Activated CD4-positive, alpha-beta T cell treated with anti-CD3 and anti-CD28 coated beads, Interleukin-2, amount 10 ng/mL, durations not matched to agents 7 days and 5 days (primary cell): Measurements from ENCODE around the gene CARD16. TPM values are rescaled to one million over a fixed set of nuclear protein-coding genes. Genes with fewer than 3 reads are reported as not detected.
"Not testable (repeated sequence)": the region's sequence is repeated elsewhere in the genome, so short reads cannot be mapped to it uniquely, and the experiment has no call there.

Source experiments
- CTCF ChIA-PET: fragments of 350-600 bp; sonication (Branson Sonifier 250); formaldehyde crosslinking; loops from one replicate; lab custom pipeline; 2021; ENCODE audit warnings: antibody characterized with exemption; lab: Charles Lee
- POLR2A ChIA-PET: fragments of 350-600 bp; sonication (Branson Sonifier 250); formaldehyde crosslinking; loops from one replicate; lab custom pipeline; 2021; ENCODE audit warnings: antibody characterized with exemption; lab: Charles Lee
- DNase-seq: peaks from one replicate; pipeline ENCODE4 v3.0.0-alpha.2; 2020
- H3K27ac Mint-ChIP-seq: one replicate; pipeline ENCODE4 v1.8.0; 2021; ENCODE audit warnings: mild to moderate bottlenecking, moderate library complexity, mixed read lengths
- H3K27me3 Mint-ChIP-seq: one replicate; pipeline ENCODE4 v1.8.0; 2021; ENCODE audit warnings: mixed read lengths
- H3K36me3 Mint-ChIP-seq: one replicate; pipeline ENCODE4 v1.8.0; 2021; ENCODE audit warnings: low read depth, mixed read lengths
- H3K4me1 Mint-ChIP-seq: one replicate; pipeline ENCODE4 v1.8.0; 2021; ENCODE audit warnings: mixed read lengths
- H3K4me3 Mint-ChIP-seq: one replicate; pipeline ENCODE4 v1.8.0; 2021; ENCODE audit warnings: mild to moderate bottlenecking, moderate library complexity, mixed read lengths
- H3K9me3 Mint-ChIP-seq: one replicate; pipeline ENCODE4 v1.8.0; 2021; ENCODE audit warnings: mixed read lengths
- total RNA-seq, 2 experiments: library from RNA; stranded (reverse); gene quantifications; one replicate each; pipeline ENCODE4 v1.2.3, GENCODE V29; 2021

Gene CARD16
- total RNA-seq, 2 experiments from 2014 or later = 92.5 to 98.8 TPM

DNA sequence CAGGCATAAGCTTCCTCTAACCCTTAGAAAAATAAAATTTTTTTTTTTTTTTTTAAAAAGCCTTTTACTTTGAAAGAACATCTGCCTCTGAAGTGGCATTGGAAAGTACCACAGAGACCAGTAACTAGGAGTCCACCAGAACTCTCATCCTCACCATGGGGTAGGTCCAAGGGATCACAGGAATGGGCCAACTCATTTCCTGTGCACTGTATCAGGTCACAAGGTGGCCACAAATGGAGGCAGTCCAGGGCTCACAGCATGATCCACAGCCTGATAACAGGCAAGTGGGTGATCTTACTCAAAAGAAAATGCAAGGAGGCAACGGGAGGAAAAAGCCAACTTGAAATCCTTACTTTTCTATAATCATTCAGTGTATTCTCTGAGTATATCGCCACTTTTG lies 24.6 kb upstream of the CARD16 start:
- H3K9me3 Mint-ChIP-seq, H3K27ac Mint-ChIP-seq, H3K27me3 Mint-ChIP-seq, CTCF ChIA-PET, POLR2A ChIA-PET, DNase-seq: not testable (repeated sequence)
- Mint-ChIP-seq H3K4me3 (peak overlapping the region; percentile 76), H3K4me1 (peaks cover 22% of the 10 kb centered on the region), H3K36me3 (peaks cover 13% of the 10 kb centered on the region)

DNA sequence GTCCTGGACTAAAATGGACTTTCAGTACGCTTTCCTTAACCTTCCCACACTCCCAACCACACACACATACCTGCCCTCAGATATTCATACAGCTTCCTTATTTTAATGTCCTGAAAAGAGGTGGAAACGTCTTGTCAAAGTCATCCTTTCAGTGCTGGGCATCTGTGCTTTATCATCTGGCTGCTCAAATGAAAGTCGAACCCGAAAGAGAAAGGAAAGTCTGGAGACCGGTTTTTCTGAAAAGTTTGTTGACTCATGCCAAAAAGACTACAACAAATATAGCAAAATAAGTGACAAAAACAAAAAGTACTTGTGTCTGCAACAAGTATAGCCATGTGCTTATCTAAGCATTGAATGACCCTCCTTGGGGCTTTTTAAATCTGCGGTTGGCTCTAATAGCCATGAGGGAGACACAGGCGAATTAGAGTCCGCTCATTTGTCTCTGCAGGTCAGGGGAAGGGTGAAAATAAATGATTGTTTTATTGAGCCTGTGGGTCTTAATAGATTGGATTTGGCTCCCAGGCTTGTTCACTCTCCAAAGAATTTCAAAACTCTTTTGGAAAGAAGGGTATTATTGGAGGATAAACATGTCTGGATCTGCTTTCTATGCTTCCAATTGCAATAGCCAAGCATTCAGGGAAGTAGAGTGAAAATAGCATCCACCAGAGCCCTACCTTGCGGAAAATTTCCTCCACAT lies 18.3 kb upstream of the CARD16 start:
- H3K4me3 Mint-ChIP-seq, POLR2A ChIA-PET, CTCF ChIA-PET, DNase-seq, H3K36me3 Mint-ChIP-seq, H3K9me3 Mint-ChIP-seq, H3K27ac Mint-ChIP-seq, H3K4me1 Mint-ChIP-seq: not testable (repeated sequence)
- H3K27me3 Mint-ChIP-seq = peaks cover 11% of the 10 kb centered on the region

DNA sequence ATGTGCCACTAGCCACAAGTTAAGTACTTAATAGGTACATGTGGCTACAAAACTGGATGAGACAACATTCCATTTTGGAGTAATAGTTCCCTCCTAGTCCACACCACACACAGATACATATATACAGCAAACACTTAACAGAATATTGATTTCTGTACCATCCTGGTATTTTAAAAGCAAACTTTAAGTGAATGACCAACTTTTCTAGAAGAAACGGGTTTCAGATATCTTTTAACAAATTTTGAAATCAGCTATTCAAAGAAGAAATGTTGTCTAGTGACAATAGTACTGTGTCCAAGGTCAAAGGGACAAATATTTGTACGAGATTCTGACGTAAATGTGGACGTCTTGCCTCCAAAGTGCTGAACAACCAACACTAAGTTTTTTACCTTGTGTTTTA lies 12.3 kb upstream of the CARD16 start:
- peaks cover 5% of the 10 kb centered on the region for H3K27me3 Mint-ChIP-seq
- H3K4me3 Mint-ChIP-seq = no peak overlapping the region
- DNase-seq = no peak
- ChIA-PET CTCF (no interaction called here), POLR2A (no interaction called here)
- H3K27ac Mint-ChIP-seq = no peak overlapping the region
- no peaks in the 10 kb centered on the region for H3K9me3 Mint-ChIP-seq
- H3K36me3 Mint-ChIP-seq = peaks cover 1% of the 10 kb centered on the region
- H3K4me1 Mint-ChIP-seq = no peaks in the 10 kb centered on the region

DNA sequence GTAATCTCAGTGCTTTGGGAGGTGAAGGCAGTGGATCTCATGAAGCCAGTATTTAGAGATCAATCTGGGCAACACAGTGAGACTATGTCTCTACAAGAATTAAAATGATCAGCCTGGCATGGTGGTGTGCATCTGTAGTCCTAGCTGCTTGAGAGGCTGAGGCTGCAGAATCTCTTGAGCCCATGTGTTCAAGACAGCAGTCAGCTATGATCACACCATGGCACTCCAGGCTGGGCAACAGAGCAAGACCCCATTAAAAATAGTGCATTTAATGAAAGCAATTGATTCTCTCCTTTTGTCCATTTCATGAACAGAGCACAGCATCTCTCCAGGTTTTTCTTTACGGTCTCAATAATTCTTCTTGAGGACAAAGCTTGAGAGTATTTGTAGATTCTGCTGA lies 11.3 kb upstream of the CARD16 start:
- Mint-ChIP-seq H3K36me3 (peaks cover 1% of the 10 kb centered on the region), H3K27ac (no peak overlapping the region), H3K9me3 (no peaks in the 10 kb centered on the region), H3K27me3 (peaks cover 3% of the 10 kb centered on the region), H3K4me3 (no peak overlapping the region), H3K4me1 (no peaks in the 10 kb centered on the region)
- DNase-seq = no peak
- CTCF ChIA-PET = no interaction called here
- POLR2A ChIA-PET = no interaction called here

DNA sequence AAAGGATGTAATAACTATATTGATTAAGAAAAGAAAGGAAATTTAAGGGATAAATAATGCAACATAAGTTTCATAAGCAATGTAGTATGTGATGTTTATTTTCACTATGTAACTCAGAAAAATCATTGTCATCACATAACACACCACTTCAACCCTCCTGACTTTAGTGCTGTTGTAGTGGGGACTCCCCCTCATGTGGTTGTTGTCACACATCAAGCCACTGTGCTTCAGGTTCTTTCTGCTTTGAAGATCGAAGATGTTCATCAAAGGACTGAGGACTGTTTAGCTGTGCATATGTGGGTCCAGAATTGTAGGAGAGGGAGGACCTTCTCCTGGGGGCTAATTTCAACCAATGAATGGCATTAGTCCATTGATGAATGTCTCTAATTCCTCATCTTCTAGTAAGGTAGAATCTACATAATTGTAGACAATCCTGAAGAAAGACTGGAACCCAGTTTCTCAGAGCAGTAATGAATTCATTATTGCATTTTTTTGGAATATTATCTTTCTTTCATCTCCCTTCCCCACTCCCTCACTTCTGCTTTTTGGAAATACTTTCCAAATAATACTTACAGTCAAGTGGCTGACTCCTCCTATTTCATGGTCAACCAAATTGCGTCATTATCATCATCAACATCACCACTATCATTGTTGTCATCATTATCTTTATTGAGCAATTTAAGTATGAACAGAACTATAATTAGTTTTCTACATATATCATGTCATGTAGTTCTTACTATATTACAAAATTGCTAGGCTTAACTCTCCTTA lies 9.8 kb upstream of the CARD16 start:
- CTCF ChIA-PET = interaction anchor here (0.6 to 0.7 kb wide), 2 partner anchors 524 to 550 kb away, joined by 3 to 6 read pairs; no protein-coding TSS in a partner anchor
- Mint-ChIP-seq H3K4me3 (no peak overlapping the region), H3K9me3 (no peaks in the 10 kb centered on the region), H3K36me3 (no peaks in the 10 kb centered on the region), H3K4me1 (no peaks in the 10 kb centered on the region), H3K27ac (no peak overlapping the region), H3K27me3 (no peaks in the 10 kb centered on the region)
- no peak for DNase-seq
- POLR2A ChIA-PET = no interaction called here

DNA sequence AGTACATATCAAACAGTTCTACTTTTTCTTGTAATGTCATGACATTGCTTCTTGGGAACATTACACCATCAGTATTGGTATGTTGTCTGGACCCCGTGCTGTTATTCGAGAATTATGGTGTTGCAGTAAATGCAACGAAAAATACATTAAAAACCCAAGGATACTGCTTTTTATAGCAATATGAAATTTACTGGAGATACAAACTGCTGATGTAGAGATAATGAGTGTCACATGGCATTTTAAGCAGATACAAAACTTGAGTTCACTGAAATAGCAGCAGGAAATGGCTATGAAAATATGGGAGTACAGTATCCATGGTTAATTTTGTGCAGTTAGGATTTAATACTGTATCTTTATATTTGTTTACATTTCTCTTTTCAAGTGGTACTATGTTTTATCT lies 7.4 kb upstream of the CARD16 start:
- ChIA-PET CTCF (no interaction called here), POLR2A (no interaction called here)
- Mint-ChIP-seq H3K9me3 (peaks cover under 1% of the 10 kb centered on the region), H3K27ac (no peak overlapping the region), H3K4me3 (no peak overlapping the region), H3K36me3 (no peaks in the 10 kb centered on the region), H3K27me3 (no peaks in the 10 kb centered on the region), H3K4me1 (no peaks in the 10 kb centered on the region)
- no peak for DNase-seq

DNA sequence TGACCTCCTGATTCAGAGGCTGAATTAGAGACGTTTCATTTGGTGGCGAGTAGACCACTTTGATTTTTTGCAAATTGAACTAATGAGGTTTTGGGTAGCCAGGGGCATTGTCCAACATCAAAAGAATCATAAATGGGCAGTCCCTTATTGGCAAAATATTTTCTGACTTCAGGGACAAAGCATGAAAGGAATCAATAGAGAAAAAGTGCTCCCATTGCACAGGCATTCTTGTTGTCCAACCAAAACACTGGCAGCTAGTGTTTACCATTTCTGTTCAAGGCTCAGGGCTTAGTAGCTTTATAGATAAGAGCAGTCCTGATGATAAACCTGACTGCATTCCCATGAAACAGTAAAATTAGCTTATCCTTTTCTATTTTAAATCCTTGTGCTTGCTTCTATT lies 6.4 kb upstream of the CARD16 start:
- H3K9me3 Mint-ChIP-seq = peaks cover 2% of the 10 kb centered on the region
- H3K27ac Mint-ChIP-seq = no peak overlapping the region
- no peak for DNase-seq
- CTCF ChIA-PET = no interaction called here
- no peak overlapping the region for H3K4me3 Mint-ChIP-seq
- H3K36me3 Mint-ChIP-seq = no peaks in the 10 kb centered on the region
- H3K27me3 Mint-ChIP-seq = no peaks in the 10 kb centered on the region
- peaks cover 5% of the 10 kb centered on the region for H3K4me1 Mint-ChIP-seq
- POLR2A ChIA-PET = no interaction called here

DNA sequence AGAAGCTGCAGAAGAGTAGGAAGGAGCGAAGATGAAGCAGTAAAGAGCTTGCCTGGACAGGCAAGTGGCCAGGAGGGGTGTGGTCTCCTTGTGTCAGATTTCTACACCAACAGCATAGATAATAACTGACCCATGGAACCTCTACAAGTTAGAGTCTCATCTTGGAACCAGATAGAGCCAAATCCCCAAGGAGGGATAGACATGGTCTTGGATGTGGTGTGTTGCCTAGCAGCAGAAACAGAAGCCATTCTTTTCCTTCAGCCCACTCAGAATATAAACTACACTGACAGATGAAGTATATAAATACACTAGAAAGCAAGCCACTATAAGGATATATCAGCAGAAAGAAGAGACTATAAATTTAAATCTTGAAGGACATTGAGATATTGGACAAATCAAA lies 4.3 kb upstream of the CARD16 start:
- no peak overlapping the region for H3K27ac Mint-ChIP-seq
- H3K4me3 Mint-ChIP-seq = no peak overlapping the region
- no peaks in the 10 kb centered on the region for H3K27me3 Mint-ChIP-seq
- CTCF ChIA-PET = interaction anchor here (0.7 kb wide), 2 partner anchors 271 to 438 kb away, joined by 3 read pairs; no protein-coding TSS in a partner anchor
- POLR2A ChIA-PET = no interaction called here
- H3K9me3 Mint-ChIP-seq = peaks cover 2% of the 10 kb centered on the region
- peaks cover 4% of the 10 kb centered on the region for H3K36me3 Mint-ChIP-seq
- peaks cover 15% of the 10 kb centered on the region for H3K4me1 Mint-ChIP-seq
- DNase-seq = no peak

DNA sequence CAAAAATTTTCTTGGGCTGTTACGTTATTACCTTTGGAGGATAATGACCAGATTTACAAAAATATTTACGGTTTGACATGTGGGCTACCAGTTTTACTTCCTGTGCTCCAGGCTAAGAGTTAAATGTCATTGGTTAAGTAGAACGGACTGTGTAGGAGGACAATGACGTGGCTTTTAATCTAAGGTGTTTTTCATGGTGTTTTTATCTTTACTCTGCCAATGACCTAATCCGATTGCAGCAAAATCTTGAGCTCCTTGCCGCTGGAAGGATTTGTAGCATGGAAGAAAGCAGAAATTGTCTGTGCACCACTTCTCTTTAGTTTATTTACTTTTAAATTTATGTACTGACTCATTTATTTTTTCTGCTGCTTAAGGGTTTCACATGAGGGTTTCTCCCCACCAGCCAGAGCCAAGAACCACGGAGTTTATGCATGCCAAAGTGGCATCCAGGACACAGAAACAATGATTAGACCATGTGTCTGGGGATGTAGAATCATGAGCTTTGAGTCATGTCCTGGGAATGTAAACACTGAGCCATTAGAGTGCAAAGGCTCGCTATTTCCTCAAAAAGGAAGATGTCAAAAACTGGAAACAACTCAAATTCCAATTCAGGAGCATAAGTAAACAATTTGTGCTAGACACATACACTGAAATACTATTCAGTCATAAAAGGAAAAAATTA lies 1.9 kb upstream of the CARD16 start:
- no peak for DNase-seq
- ChIA-PET POLR2A (no interaction called here), CTCF (no interaction called here)
- Mint-ChIP-seq H3K36me3 (peaks cover 25% of the 10 kb centered on the region), H3K27ac (no peak overlapping the region), H3K27me3 (no peaks in the 10 kb centered on the region), H3K9me3 (peaks cover 2% of the 10 kb centered on the region), H3K4me3 (no peak overlapping the region), H3K4me1 (peaks cover 36% of the 10 kb centered on the region)

DNA sequence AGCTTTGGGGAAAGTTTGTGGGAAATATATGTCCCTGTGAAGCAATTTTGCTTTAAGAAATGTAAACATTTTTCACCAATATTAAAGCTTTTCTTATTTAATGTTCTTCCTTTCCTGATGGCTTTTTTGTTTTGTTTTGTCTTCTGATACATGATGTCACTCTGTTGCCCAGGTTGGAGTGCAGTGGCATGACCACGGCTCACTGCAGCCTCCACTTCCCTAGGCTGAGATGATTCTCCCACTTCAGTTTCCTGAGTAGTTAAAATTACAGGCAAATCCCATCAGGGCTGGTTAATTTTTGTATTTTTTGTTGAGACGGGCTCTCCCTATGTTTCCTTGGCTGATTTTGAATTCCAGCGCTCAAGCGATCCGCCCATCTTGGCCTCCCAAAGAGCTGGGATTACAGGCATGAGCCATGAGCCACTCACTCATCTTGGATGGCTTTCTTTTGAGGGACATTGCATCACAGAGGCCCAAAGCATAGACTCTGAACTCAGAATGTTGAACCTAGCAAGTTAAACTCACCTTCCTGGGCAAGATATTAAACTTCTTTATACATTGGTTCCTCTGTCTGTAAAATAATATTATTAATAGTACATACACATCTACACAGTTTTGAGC lies 651 bp upstream of the CARD16 start:
- Mint-ChIP-seq H3K4me3 (peak overlapping the region; percentile 87), H3K4me1 (peaks cover 42% of the 10 kb centered on the region), H3K27ac (peak overlapping the region; percentile 77), H3K27me3 (no peaks in the 10 kb centered on the region), H3K9me3 (peaks cover 5% of the 10 kb centered on the region), H3K36me3 (peaks cover 36% of the 10 kb centered on the region)
- ChIA-PET POLR2A (no interaction called here), CTCF (no interaction called here)
- no peak for DNase-seq

DNA sequence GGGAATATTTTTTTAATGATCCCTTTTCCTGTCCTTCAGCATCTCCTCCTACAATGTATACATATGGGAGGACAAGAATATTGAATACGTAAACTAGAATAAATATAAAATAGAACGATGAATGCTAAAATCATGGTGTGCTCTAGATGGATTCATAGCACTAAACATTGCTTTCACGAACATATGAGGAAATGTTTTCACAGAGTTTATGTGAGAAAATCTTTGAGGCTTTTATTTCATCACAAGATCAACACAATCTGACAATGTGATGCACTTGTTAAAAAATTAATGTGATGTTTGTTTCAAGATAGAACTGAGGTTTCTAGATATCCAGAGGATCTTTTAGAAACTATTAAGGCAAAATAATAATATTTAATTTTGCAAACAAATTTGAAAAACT lies 3.0 kb downstream of the CARD16 start:
- Mint-ChIP-seq H3K4me1 (peaks cover 49% of the 10 kb centered on the region), H3K27ac (no peak overlapping the region), H3K4me3 (no peak overlapping the region), H3K27me3 (no peaks in the 10 kb centered on the region), H3K36me3 (peaks cover 70% of the 10 kb centered on the region), H3K9me3 (peaks cover 12% of the 10 kb centered on the region)
- ChIA-PET POLR2A (no interaction called here), CTCF (no interaction called here)
- no peak for DNase-seq

DNA sequence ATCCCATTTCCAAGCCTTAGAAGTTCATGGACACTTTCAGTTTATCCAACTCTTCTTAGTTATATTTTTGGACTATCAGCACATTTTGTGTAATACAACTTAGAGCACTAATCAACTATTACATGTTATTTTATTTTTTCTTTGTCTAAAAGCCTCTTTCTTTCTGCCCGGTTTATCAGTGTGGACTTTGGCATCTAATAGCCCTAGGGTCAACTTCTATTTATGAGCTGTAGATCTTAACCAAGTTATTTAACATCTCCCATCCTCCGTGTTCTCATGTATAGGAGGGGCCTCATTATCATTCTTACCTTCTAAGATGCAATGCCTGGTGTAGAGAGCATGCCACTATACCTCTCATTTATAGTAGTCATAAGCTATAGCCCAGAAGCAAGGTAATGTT lies 4.4 kb downstream of the CARD16 start:
- H3K27ac Mint-ChIP-seq = no peak overlapping the region
- DNase-seq = no peak
- no peak overlapping the region for H3K4me3 Mint-ChIP-seq
- peaks cover 40% of the 10 kb centered on the region for H3K4me1 Mint-ChIP-seq
- ChIA-PET CTCF (no interaction called here), POLR2A (no interaction called here)
- H3K36me3 Mint-ChIP-seq = peaks cover 76% of the 10 kb centered on the region
- H3K9me3 Mint-ChIP-seq = peaks cover 12% of the 10 kb centered on the region
- H3K27me3 Mint-ChIP-seq = no peaks in the 10 kb centered on the region
